SJCRH30 (cell line): ENCODE data around the gene LRRC52. TPM values are rescaled to one million over a fixed set of nuclear protein-coding genes. Genes with fewer than 3 reads are reported as not detected.

Experiments used
- DNase-seq, 2 experiments: peaks; one replicate each; pipeline ENCODE4 v3.0.0-alpha.2; 2015 to 2020
- H3K27ac ChIP-seq: fragments of 250-450 bp; sonication (Bioruptor Pico); 2 replicates; pipeline ENCODE4 v1.5.1; 2020; ENCODE audit warnings: mild to moderate bottlenecking, moderate library complexity
- H3K27me3 ChIP-seq: fragments of 250-450 bp; sonication (Bioruptor Pico); 2 replicates; pipeline ENCODE4 v1.5.1; 2020; ENCODE audit warnings: mild to moderate bottlenecking, moderate library complexity
- H3K36me3 ChIP-seq: fragments of 250-450 bp; sonication (Bioruptor Pico); 2 replicates; pipeline ENCODE4 v1.5.1; 2020; ENCODE audit warnings: mild to moderate bottlenecking, moderate library complexity
- H3K4me1 ChIP-seq: fragments of 250-450 bp; sonication (Bioruptor Pico); 2 replicates; pipeline ENCODE4 v1.5.1; 2020; ENCODE audit warnings: mild to moderate bottlenecking, moderate library complexity
- H3K4me3 ChIP-seq: fragments of 250-450 bp; sonication (Bioruptor Pico); 2 replicates; pipeline ENCODE4 v1.5.1; 2020; ENCODE audit warnings: mild to moderate bottlenecking, moderate library complexity
- H3K9me3 ChIP-seq: fragments of 250-450 bp; sonication (Bioruptor Pico); replicated peaks from 2 replicates; pipeline ENCODE4 v1.5.1; 2020; ENCODE audit warnings: mild to moderate bottlenecking, moderate library complexity
- total RNA-seq: library from RNA; depleted of rRNA; stranded (reverse); fragments of >200 nt; shearing (Covaris generic); gene quantifications from 2 replicates; pipeline ENCODE4 v1.2.3, GENCODE V29; 2014

The LRRC52 gene
- total RNA-seq, 1 experiment from 2014 or later: not detected

DNA sequence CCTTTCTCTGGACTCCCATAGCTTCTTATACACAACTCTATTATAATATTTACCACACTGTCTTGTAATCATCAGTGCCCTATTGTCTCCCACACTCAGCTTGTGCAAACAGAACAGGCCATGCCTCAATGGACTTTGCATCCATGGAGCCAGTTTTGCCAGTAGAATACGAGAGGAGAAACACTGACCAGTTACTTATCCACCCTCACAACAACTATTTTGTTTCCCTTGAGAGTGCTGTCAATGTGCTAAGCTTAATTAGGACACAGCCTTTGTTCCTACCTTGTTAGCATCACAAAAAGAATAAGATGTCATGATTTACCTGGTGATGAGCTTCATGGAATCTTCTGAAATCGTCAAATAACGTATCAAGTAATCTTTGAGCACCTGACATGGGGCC is 18.1 kb upstream of the LRRC52 start:
- Histone ChIP-seq H3K36me3 (no peaks in the 10 kb centered on the region), H3K9me3 (peaks cover 3% of the 10 kb centered on the region; the same call in 1 of the 2 replicates), H3K4me3 (no peak overlapping the region), H3K27ac (no peak overlapping the region), H3K4me1 (no peaks in the 10 kb centered on the region), H3K27me3 (no peaks in the 10 kb centered on the region)
- DNase-seq: no peak

DNA sequence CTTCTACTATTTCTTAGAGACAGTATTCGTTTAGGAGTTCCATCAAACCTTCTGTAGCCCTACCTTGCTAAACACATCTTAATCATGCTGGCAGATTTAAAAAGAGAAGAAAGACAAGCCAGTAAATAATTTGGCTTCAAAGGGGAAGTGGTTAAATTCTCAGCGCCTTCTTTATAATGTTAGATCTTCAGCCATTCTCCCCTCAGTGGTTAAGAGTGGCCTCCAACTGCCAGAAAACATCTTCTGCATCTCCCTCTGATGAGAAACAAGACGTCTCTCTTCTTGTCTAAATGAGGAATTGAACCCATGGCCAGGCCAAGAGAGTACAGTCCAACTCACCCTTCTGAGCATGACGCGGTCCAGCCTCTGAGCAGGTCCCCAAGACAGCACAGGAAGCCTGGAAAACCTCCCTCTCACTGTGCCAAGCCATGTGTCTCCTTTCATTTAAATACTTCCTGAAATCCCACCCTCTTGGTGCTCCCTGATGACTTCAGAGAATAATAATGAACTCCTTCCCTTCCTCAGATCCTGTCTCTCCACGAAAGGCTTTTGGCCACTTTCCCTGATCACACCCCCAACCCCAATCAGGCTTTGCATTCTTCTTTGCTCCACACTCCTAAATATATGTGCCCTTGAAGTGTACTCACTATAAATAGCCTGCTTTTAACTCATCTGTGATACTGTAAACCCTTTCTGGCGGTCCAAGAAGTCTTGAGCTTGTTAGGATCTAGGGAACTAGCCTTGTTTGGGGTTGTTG is 16.4 kb upstream of the LRRC52 start:
- no peak for DNase-seq
- H3K4me1 ChIP-seq: no peaks in the 10 kb centered on the region
- 0 out of 2 replicates have a peak, but pooled peaks cover 3% of the 10 kb centered on the region for H3K9me3 ChIP-seq
- no peaks in the 10 kb centered on the region for H3K27me3 ChIP-seq
- no peaks in the 10 kb centered on the region for H3K36me3 ChIP-seq
- H3K27ac ChIP-seq: no peak overlapping the region
- H3K4me3 ChIP-seq: no peak overlapping the region

DNA sequence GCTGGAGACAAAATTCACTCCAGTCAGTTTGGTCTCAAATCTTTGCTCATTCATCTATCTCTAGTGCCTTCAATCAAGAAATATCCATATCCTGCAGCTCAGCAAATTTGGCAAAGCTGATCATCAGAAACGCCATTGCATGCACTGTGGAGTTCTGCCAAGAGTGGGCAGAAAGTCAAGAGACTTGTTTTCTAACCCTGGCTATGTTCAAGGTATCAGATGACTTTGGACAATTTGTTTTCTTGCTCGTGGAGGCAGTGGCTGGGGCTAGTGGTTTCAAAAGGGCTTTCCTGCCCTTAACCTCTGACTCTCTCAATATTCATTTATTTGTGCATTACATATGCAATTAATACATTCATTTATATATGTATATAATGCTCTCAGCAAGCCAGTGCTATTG is 12.8 kb upstream of the LRRC52 start:
- no peaks in the 10 kb centered on the region for H3K27me3 ChIP-seq
- 0 out of 2 replicates have a peak, but pooled peaks cover 3% of the 10 kb centered on the region for H3K9me3 ChIP-seq
- no peak overlapping the region for H3K4me3 ChIP-seq
- peak in 1 of 2 experiments; percentile 5 for DNase-seq
- H3K27ac ChIP-seq: no peak overlapping the region
- no peaks in the 10 kb centered on the region for H3K4me1 ChIP-seq
- H3K36me3 ChIP-seq: no peaks in the 10 kb centered on the region

DNA sequence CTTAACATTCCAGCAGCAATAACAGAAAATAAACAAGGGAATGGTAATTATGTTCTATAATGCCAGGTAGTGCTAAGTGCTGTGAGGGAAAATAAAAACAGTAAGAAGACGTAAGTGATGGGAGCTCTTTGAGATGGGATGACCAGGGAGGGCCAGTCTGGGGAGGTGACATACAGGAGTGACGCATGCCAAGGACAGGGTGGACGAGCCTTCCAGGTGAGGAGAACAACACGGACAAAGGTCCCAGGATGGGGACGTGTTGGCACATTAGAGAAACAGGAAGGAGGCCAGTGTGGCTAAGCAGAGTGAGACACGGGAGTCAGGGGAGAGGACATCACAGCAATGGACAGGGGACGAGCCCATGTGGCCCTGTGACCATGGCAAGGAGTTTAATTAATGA is 11.7 kb upstream of the LRRC52 start:
- no peak for DNase-seq
- H3K4me1 ChIP-seq: no peaks in the 10 kb centered on the region

DNA sequence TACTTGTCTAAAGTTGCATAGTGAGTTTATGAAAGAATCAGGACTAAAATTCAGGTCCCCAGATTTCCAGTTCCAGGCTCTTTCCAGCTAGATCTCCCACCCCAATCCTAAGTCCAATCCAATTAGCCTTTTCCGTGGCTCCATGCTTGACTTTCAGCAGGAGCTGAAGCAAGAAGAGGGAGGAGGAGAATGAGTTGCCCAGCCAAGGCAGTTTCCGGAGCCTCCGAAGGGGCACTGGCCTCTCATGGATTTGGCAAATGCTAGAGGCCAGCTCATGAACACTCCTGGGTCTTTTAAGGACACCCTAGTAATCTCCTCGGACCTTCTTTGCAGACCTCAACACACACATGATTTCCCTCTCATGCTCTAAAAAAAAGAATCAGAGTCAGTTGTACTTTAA is 10.5 kb upstream of the LRRC52 start:
- Histone ChIP-seq H3K9me3 (0 out of 2 replicates have a peak, but pooled peaks cover 3% of the 10 kb centered on the region), H3K4me1 (peaks cover 3% of the 10 kb centered on the region; the same call in 1 of the 2 replicates), H3K27me3 (no peaks in the 10 kb centered on the region), H3K27ac (no peak overlapping the region), H3K4me3 (no peak overlapping the region), H3K36me3 (no peaks in the 10 kb centered on the region)
- DNase-seq: no peak

More for the DNA sequence above, 11.7 kb upstream of the LRRC52 start:
- H3K27ac ChIP-seq: no peak overlapping the region
- H3K36me3 ChIP-seq: no peaks in the 10 kb centered on the region
- no peaks in the 10 kb centered on the region for H3K27me3 ChIP-seq
- H3K9me3 ChIP-seq: 0 out of 2 replicates have a peak, but pooled peaks cover 3% of the 10 kb centered on the region
- H3K4me3 ChIP-seq: no peak overlapping the region

DNA sequence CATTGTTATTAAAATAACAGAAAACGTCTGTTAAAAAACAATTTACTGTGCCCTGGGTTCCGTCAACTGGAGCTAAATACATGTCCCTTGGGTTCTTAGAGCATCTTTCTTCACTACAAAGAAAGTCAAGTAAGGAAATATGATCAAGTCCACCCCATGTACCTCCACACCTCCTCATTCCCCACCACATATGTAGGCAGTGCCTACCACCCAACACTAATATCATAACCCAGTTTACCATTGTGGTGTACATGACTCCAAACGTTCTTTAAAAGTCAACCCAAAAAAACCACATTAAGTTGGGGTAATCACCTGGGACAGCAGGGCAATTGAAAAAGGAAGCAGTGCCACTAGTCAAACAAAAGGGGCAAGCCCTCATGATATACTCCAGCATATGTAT is 7.8 kb upstream of the LRRC52 start:
- no peak overlapping the region for H3K27ac ChIP-seq
- H3K4me1 ChIP-seq: peaks cover 19% of the 10 kb centered on the region
- no peaks in the 10 kb centered on the region for H3K36me3 ChIP-seq
- no peaks in the 10 kb centered on the region for H3K9me3 ChIP-seq
- H3K4me3 ChIP-seq: no peak overlapping the region
- DNase-seq: no peak
- no peaks in the 10 kb centered on the region for H3K27me3 ChIP-seq

DNA sequence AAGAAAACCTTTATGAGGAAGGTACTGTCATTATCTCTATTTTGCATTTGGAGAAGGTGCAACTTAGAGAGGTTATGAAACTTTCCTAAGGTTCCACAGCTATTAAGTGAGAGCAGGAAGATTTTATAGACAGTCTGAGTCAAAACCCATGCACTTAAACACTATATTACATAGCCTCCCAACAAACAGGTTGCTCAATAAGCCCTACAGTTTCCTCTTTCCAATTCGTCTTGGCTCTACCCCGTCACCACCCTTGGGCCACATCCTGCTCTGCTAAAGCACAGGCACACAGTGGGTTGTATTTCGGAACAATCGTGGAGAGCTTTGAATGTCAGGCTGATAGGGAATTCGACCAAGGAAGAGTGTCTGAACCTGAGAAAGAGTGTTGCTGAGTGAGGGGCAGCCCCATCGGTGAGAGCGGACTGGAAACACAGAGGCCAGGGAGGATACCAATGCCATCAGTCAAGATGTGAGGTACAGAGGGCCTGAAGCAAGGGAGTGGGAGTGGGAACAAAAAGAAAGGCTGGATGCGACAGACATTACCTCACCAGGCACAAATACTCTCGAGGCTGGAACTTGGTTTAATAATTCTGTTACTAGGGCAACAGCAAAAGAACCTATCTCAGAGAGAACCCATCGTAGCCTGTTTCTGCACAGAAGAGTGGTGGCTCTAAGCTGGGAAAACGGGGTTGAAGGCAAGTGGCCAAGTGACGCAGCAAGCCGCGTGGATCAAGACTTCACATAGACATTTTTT is 6.3 kb upstream of the LRRC52 start:
- peaks cover 19% of the 10 kb centered on the region for H3K4me1 ChIP-seq
- no peak for DNase-seq
- H3K36me3 ChIP-seq: no peaks in the 10 kb centered on the region
- H3K4me3 ChIP-seq: no peak overlapping the region
- H3K9me3 ChIP-seq: no peaks in the 10 kb centered on the region
- no peaks in the 10 kb centered on the region for H3K27me3 ChIP-seq
- no peak overlapping the region for H3K27ac ChIP-seq

DNA sequence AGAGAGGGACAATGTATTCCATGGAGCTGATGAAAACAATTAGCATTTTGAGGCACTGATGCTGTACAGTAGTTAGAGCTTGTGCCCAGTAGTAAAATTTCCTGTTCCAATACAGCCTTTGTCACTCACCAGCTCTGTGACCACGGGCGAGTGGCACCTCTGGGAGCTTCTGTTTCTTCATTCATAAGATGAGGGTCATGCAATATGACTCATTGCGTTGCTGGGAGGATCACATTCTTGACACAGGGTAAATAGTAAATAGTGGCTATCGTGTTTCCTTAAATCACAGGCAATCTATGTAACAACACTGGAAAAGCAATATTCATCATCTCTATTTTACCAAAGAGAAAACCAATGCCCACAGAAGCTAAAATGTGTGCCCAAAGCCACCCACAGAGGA is 4.5 kb upstream of the LRRC52 start:
- Histone ChIP-seq H3K27me3 (no peaks in the 10 kb centered on the region), H3K36me3 (no peaks in the 10 kb centered on the region), H3K4me1 (peaks cover 22% of the 10 kb centered on the region), H3K27ac (no peak overlapping the region), H3K4me3 (no peak overlapping the region), H3K9me3 (no peaks in the 10 kb centered on the region)
- peak in 1 of 2 experiments; percentile 17 for DNase-seq

DNA sequence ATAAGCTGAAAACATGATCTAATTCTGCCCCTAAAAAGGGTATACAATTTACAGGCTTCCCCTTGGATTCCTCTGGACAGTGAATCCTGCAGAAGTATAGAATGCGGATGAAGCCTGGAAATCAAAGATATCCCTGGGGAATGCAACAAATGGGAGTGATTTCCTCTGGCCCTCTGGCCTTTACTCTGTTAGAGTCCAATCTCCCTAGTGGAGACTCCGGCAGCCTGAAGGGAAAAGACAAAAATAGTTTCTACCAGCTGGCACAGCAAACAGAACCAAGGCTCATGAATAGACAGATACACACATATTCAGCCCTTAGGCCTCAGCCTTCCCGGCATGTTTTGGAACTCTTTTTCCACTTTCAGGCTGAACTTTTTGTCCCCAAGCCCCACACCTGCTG is 3.9 kb upstream of the LRRC52 start:
- no peak overlapping the region for H3K27ac ChIP-seq
- no peaks in the 10 kb centered on the region for H3K27me3 ChIP-seq
- peak in 1 of 2 experiments; percentile 30 for DNase-seq
- no peak overlapping the region for H3K4me3 ChIP-seq
- no peaks in the 10 kb centered on the region for H3K9me3 ChIP-seq
- H3K36me3 ChIP-seq: no peaks in the 10 kb centered on the region
- H3K4me1 ChIP-seq: peaks cover 22% of the 10 kb centered on the region

DNA sequence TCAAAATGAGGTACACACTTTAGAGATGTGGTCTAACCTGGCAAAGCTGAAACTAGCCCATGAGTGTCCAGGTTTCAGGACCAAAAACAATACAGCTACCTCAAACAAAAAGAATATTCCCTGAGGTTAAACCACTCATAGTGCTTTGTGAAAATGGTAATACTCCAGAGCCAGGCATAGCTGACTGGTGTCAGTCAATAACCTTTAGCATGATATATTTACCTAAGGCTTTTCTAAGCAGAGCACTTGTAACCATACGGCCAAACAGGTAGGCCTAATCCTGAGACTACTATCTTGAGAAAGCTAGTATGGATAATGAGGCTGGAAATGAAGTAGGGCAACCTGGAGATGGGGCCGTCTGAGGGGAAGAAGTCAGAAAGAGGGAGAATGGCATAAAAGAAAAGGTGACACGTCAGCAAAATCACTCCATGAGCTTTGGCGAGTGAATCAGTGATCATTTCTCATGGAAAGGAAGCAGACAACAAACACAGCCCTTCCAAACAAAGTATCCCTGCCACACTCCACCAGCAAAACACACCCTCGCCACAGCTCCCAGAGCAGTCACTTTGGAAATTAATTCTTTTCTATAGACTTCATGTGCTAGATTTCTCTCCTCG is 1.7 kb upstream of the LRRC52 start:
- Histone ChIP-seq H3K9me3 (no peaks in the 10 kb centered on the region), H3K27ac (no peak overlapping the region), H3K4me3 (no peak overlapping the region), H3K4me1 (peaks cover 22% of the 10 kb centered on the region), H3K36me3 (no peaks in the 10 kb centered on the region), H3K27me3 (no peaks in the 10 kb centered on the region; the same call in 1 of the 2 replicates)
- no peak for DNase-seq

DNA sequence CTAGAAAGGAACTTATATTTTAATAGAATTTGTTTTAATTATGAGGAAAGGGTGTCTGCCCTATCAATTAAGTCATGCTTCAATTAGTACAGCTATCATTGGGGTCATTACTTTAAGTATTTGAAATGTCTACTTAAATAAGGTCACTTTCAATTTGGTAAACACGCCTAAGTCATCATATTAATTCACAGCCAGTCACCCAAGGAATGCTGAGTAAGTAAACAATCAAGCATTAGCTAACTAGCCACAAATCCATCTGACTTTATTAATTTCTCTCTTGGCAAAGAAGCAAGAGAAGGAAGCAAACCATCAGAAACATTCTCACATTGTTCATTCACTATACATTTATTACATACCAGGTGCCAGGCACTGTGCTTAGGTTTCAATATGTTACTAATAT is 1.2 kb upstream of the LRRC52 start:
- no peaks in the 10 kb centered on the region for H3K9me3 ChIP-seq
- no peak overlapping the region for H3K4me3 ChIP-seq
- no peak for DNase-seq
- H3K36me3 ChIP-seq: no peaks in the 10 kb centered on the region
- H3K4me1 ChIP-seq: peaks cover 22% of the 10 kb centered on the region
- H3K27me3 ChIP-seq: no peaks in the 10 kb centered on the region; the same call in 1 of the 2 replicates
- H3K27ac ChIP-seq: no peak overlapping the region

DNA sequence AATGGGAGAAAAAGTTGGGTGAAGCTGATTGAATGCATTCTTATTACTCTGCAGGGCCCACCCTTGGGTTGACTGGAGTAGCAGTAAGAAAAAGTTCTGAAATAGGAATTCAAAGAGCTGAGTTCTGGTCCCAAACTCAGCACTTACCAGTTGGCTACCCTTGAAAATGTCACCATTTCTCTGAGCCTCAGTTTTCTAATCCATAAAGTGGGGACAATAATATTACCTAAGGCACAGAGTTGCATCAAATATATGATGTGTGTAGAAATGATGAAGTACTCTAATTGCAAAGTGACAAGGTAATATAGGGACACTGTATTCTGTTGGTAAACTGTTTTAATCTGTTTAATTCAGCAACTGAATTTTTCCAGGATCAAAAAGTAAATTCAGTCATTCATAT is 1.2 kb downstream of the LRRC52 start:
- Histone ChIP-seq H3K4me3 (no peak overlapping the region), H3K4me1 (peaks cover 5% of the 10 kb centered on the region), H3K27me3 (no peaks in the 10 kb centered on the region; the same call in 1 of the 2 replicates), H3K36me3 (no peaks in the 10 kb centered on the region), H3K9me3 (no peaks in the 10 kb centered on the region), H3K27ac (no peak overlapping the region)
- DNase-seq: no peak

DNA sequence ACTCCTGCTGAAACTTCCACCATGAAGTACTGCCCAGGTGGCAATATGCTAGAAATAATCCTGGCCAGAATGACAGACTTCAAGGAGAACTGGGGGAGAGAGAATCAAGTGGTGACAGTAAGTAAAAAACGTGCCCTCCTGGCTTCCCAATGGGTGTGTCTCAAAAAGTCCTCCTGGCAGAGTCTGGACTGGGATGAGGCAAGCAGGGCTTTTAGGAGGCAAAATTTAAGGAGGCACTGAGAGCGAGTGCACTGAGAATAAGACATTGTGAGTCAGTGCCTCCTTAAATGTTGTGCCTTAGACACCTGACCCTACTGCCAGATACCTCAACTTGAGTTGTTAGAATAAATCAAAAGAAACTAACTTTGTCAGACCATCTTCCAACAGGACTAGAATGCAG is 2.2 kb downstream of the LRRC52 start:
- Histone ChIP-seq H3K4me3 (no peak overlapping the region), H3K9me3 (no peaks in the 10 kb centered on the region), H3K4me1 (0 out of 2 replicates have a peak, but pooled peaks cover 4% of the 10 kb centered on the region), H3K27ac (no peak overlapping the region), H3K27me3 (no peaks in the 10 kb centered on the region; the same call in 1 of the 2 replicates), H3K36me3 (no peaks in the 10 kb centered on the region)
- DNase-seq: no peak

DNA sequence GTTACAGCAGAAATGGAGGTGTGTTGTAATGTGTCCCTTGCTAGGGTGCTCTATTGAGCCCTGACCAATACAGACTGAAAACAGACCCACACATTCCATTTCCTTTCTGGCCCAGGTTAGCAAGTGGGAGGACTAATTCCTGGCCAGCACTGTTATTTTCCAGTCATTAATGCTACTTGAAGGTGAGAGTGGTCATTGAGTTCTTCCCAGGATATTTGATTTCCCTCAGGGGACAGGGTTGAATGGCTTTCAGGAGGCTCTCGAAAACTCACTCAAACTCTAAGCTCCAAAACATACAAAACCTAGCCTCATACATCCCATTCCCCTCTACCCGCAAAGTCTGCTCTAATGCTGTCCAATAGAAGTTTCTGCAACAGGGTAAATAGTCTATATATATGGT is 6.2 kb downstream of the LRRC52 start:
- no peak overlapping the region for H3K27ac ChIP-seq
- no peaks in the 10 kb centered on the region for H3K4me1 ChIP-seq
- no peaks in the 10 kb centered on the region for H3K36me3 ChIP-seq
- H3K9me3 ChIP-seq: no peaks in the 10 kb centered on the region
- no peak overlapping the region for H3K4me3 ChIP-seq
- no peak for DNase-seq
- no peaks in the 10 kb centered on the region; the same call in 1 of the 2 replicates for H3K27me3 ChIP-seq

DNA sequence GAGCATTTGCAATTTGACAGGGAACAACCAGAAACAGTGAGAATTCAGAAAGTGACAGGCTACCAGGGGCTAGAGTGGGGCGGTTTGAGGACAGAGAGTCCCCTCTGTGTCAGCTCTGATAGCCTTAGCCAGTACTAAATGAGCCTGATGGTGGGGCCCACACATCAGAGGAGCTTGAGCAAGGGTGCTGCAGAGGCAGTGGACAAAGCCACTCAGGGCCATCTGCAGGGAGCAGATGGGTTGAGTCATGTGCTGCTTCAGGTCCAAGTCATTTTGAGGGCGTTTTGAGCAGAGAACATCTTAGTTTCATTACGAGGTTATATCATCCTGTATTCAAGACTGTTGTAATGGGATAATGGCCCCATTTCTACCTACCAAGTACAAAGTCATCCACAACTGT is 7.7 kb downstream of the LRRC52 start:
- H3K9me3 ChIP-seq: no peaks in the 10 kb centered on the region
- H3K36me3 ChIP-seq: no peaks in the 10 kb centered on the region
- no peaks in the 10 kb centered on the region for H3K27me3 ChIP-seq
- no peak for DNase-seq
- no peaks in the 10 kb centered on the region for H3K4me1 ChIP-seq
- H3K27ac ChIP-seq: no peak overlapping the region
- H3K4me3 ChIP-seq: no peak overlapping the region
